Kidney (tissue), 14 donors: ENCODE results near the gene EPHA1. TPM values are rescaled to one million over a fixed set of nuclear protein-coding genes. Genes with fewer than 3 reads are reported as not detected.

Experiments
- DNase-seq, 5 donors: peaks; one replicate each; pipeline ENCODE4 v3.0.0-alpha.2; 2013 to 2020
- FAIRE-seq: peaks from 2 replicates; lab custom pipeline; 2012; peaks lifted over from hg19 to GRCh38; lab: Jason Lieb, UNC
- H3K27ac ChIP-seq, 2 donors: one replicate each; pipeline ENCODE4 v1.7.0; 2013; ENCODE audit warnings: low read depth in 2 of 2, low read length in 2 of 2, inconsistent platforms in 1 of 2
- H3K27me3 ChIP-seq: one replicate; pipeline ENCODE4 v1.7.1; 2013; ENCODE audit warnings: low read length, inconsistent platforms; ENCODE audit not compliant: control insufficient read depth, insufficient read depth
- H3K36me3 ChIP-seq, 3 donors: one replicate each; pipeline versions ENCODE4 v1.7.0 to v1.7.1; 2013; ENCODE audit warnings: low read length in 3 of 3, control low read depth in 1 of 3, inconsistent platforms in 1 of 3; ENCODE audit not compliant: insufficient read depth in 3 of 3, control insufficient read depth in 2 of 3
- H3K4me1 ChIP-seq, 3 donors: one replicate each; pipeline versions ENCODE4 v1.7.0 to v1.7.1; 2013; ENCODE audit warnings: low read length in 3 of 3, inconsistent platforms in 1 of 3, low read depth in 1 of 3; ENCODE audit not compliant: control insufficient read depth in 2 of 3, insufficient read depth in 2 of 3
- H3K4me3 ChIP-seq, 3 donors: one replicate each; pipeline versions ENCODE4 v1.7.0 to v1.8.1; 2013; ENCODE audit warnings: low read length in 3 of 3, control low read depth in 1 of 3, inconsistent platforms in 1 of 3
- H3K9ac ChIP-seq, 3 donors: one replicate each; pipeline versions ENCODE4 v1.7.0 to v1.7.1; 2013; ENCODE audit warnings: low read length in 3 of 3, control low read depth in 1 of 3, inconsistent platforms in 1 of 3
- H3K9me3 ChIP-seq, 3 donors: one replicate each; pipeline versions ENCODE4 v1.7.0 to v1.7.1; 2013; ENCODE audit warnings: low read length in 3 of 3, control low read depth in 1 of 3, inconsistent platforms in 1 of 3; ENCODE audit not compliant: control insufficient read depth in 2 of 3, insufficient read depth in 1 of 3
- CTCF ChIP-seq: IDR thresholded peaks from 3 replicates; pipeline ENCODE4 v1.5.1; 2012; ENCODE audit warnings: mild to moderate bottlenecking, moderate library complexity, borderline replicate concordance; ENCODE audit not compliant: insufficient read depth; ENCODE audit errors: extremely low read depth
- intact Hi-C: fragments of 100-400 bp; cut with DNase I; formaldehyde crosslinking; loops from one replicate; pipeline ENCODE4 v1.11.1; 2022
- polyA plus RNA-seq: library from polyadenylated mRNA; stranded (reverse); fragments of 350-450 nt; fragmentation: Illumina TruSeq; extraction: RNeasy Lipid Tissue Mini Kit (QIAGEN cat#74804); gene quantifications from one replicate; pipeline ENCODE4 v1.2.3, GENCODE V29; 2014; ENCODE audit warnings: low read depth, low replicate concordance; ENCODE audit not compliant: insufficient read depth
- total RNA-seq: library from RNA; stranded (reverse); fragmentation: NEBNext Ultra II Directional; extraction: Animal tissue kit (Norgen Biotek cat#: 25700); gene quantifications from one replicate; pipeline ENCODE4 v1.2.1, GENCODE V29; 2021
- donor health status: control.
- donor health status: control.
- donor health status: control.
- donor health status: control.
- donor health status: control.
- donor health status: DM: yes; HTN: yes; CAD: no.
- donor health status: Normal renal cell carcinoma (clear cell type).

The EPHA1 gene
- total and polyA plus RNA-seq, 2 donors from 2014 or later = 6.9 to 22.3 TPM

DNA sequence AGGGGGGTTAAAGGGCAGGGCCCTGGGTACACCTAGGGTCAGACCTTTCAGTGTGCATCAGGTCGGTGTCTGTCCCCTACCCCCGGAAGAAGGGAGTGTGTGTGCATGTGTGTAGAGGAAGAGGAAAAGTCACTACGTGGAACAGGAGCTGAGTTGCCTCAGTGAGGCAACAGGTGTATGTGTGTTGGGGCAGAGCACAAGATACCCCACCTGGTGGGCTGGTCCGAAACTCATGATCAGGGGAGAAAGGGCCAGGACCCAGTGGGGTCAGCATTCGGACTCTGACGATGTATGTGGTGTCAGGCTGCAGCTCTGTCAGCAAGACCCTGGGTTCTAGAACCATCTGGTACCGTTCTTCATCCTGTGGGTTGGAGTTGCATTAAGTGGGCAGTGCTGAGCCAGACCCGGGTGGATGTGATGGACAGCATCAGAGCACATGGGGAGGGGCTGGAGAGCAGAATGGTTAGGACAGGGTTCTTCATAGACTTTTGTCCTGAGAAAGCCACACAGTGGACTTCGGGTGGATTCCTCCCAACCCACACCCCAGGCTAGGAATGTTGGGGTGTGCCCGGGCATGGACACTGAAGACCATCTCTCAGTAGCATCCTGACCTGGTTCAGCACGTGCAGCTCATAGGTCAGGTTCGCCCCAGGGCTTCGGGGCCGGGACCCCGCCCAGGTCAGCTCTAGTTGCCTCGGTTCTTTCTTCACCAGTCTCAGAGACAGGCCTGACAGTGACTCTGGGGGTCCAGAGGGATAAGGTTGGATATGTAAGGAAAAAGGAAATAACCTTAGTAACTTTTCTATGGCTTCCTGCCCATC is 10.7 kb downstream of the EPHA1 start:
- H3K27ac ChIP-seq = no peak overlapping the region
- H3K9me3 ChIP-seq = no peaks in the 10 kb centered on the region
- DNase-seq = no peak
- no peak for FAIRE-seq
- peaks cover 0 to 5% (median 0%) of the 10 kb centered on the region in 3 donors for H3K36me3 ChIP-seq
- no peak for TF ChIP-seq CTCF
- intact Hi-C loops = no loop called here
- no peaks in the 10 kb centered on the region for H3K27me3 ChIP-seq
- H3K4me1 ChIP-seq = peaks cover 0 to 14% (median 0%) of the 10 kb centered on the region in 3 donors
- H3K9ac ChIP-seq = no peak overlapping the region
- no peak overlapping the region for H3K4me3 ChIP-seq

GRCh38 chr7:143396625-143397556 is 11.8 kb downstream of the EPHA1 start:
- Histone ChIP-seq H3K4me1 (peaks cover 0 to 17% (median 0%) of the 10 kb centered on the region in 3 donors), H3K9ac (no peak overlapping the region), H3K27ac (no peak overlapping the region), H3K36me3 (peaks cover 0 to 5% (median 0%) of the 10 kb centered on the region in 3 donors), H3K9me3 (no peaks in the 10 kb centered on the region), H3K4me3 (no peak overlapping the region), H3K27me3 (no peaks in the 10 kb centered on the region)
- intact Hi-C loops = no loop called here
- DNase-seq = no peak
- no peak for TF ChIP-seq CTCF
- no peak for FAIRE-seq

DNA sequence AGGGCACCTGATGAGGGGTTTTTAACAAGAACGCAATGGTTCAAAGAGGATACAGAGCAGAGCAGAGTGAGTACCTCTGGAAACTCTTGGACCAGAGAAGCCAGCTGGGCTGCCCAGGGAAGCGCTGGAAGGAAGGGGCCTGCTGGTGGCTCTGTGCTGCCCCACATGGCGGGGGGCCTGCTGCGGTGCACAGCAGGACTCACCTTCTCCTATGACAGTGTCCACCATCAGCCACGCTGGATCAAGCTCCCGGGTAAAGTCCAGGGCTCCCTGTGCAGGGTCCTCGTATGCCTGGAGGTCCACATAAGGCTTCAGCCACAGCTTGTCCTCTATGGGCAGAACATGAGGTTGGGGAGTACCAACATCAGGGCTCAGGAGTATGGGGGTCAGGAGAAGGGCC is 12.5 kb downstream of the EPHA1 start:
- Histone ChIP-seq H3K4me3 (no peak overlapping the region), H3K36me3 (peaks cover 0 to 5% (median 3%) of the 10 kb centered on the region in 3 donors), H3K9ac (no peak overlapping the region), H3K4me1 (peaks cover 0 to 24% (median 0%) of the 10 kb centered on the region in 3 donors), H3K27ac (no peak overlapping the region), H3K27me3 (no peaks in the 10 kb centered on the region), H3K9me3 (no peaks in the 10 kb centered on the region)
- intact Hi-C loops = no loop called here
- TF ChIP-seq CTCF = no peak
- FAIRE-seq (no peak), DNase-seq (no peak)
